Hepatocyte (in vitro differentiated cells): ENCODE results near the gene PPP2R2C. TPM values are rescaled to one million over a fixed set of nuclear protein-coding genes. Genes with fewer than 3 reads are reported as not detected.

ENCODE experiments used
- DNase-seq: peaks from one replicate; pipeline ENCODE4 v3.0.0-alpha.2; 2016; ENCODE audit warnings: low spot score
- H2AFZ ChIP-seq: fragments of 200-600 bp; sonication (generic); 2 replicates; pipeline ENCODE4 v1.6.0; 2016; ENCODE audit warnings: antibody characterized with exemption, mild to moderate bottlenecking
- H3K27ac ChIP-seq: fragments of 200-600 bp; sonication (generic); 2 replicates; pipeline ENCODE4 v1.5.1; 2016; ENCODE audit warnings: mild to moderate bottlenecking
- H3K27me3 ChIP-seq: fragments of 200-600 bp; sonication (generic); 2 replicates; pipeline ENCODE4 v1.6.1; 2016
- H3K36me3 ChIP-seq: fragments of 200-600 bp; sonication (generic); replicated peaks from 2 replicates; pipeline ENCODE4 v1.5.1; 2016; ENCODE audit warnings: low read depth; ENCODE audit not compliant: insufficient read depth
- H3K4me1 ChIP-seq: fragments of 200-600 bp; sonication (generic); 2 replicates; pipeline ENCODE4 v1.5.1; 2016; ENCODE audit warnings: mild to moderate bottlenecking, moderate library complexity; ENCODE audit not compliant: insufficient read depth
- H3K4me2 ChIP-seq: fragments of 200-600 bp; sonication (generic); 2 replicates; pipeline ENCODE4 v1.6.0; 2016
- H3K4me3 ChIP-seq: fragments of 200-600 bp; sonication (generic); 2 replicates; pipeline ENCODE4 v1.5.1; 2016; ENCODE audit warnings: mild to moderate bottlenecking
- H3K79me2 ChIP-seq: fragments of 200-600 bp; sonication (generic); 2 replicates; pipeline ENCODE4 v1.6.0; 2017; ENCODE audit warnings: mild to moderate bottlenecking
- H3K9me2 ChIP-seq: fragments of 200-600 bp; sonication (generic); replicated peaks from 2 replicates; pipeline ENCODE4 v1.6.0; 2017; ENCODE audit warnings: mild to moderate bottlenecking; ENCODE audit not compliant: insufficient read depth
- H3K9me3 ChIP-seq: fragments of 200-600 bp; sonication (generic); 2 replicates; pipeline ENCODE4 v1.5.1; 2016; ENCODE audit warnings: low read depth, mild to moderate bottlenecking
- H4K20me1 ChIP-seq: fragments of 200-600 bp; sonication (generic); 2 replicates; pipeline ENCODE4 v1.6.0; 2016; ENCODE audit warnings: mild to moderate bottlenecking; ENCODE audit not compliant: insufficient read depth, poor library complexity, severe bottlenecking
- CTCF ChIP-seq: fragments of 200-600 bp; sonication (generic); IDR thresholded peaks from 2 replicates; pipeline ENCODE4 v1.5.1; 2016; ENCODE audit warnings: antibody characterized with exemption, mild to moderate bottlenecking; ENCODE audit not compliant: poor library complexity
- EZH2 ChIP-seq: fragments of 200-600 bp; sonication (generic); IDR thresholded peaks from 2 replicates; pipeline ENCODE4 v1.6.1; 2016; ENCODE audit warnings: antibody characterized with exemption, mild to moderate bottlenecking, borderline replicate concordance
- EZH2phosphoT487 ChIP-seq: fragments of 200-600 bp; sonication (generic); IDR thresholded peaks from one replicate; pipeline ENCODE4 v1.6.1; 2018; ENCODE audit warnings: antibody characterized with exemption, mild to moderate bottlenecking, low read depth, moderate library complexity; ENCODE audit not compliant: unreplicated experiment, severe bottlenecking
- WGBS: methylation state at CpG from one replicate; pipeline ENCODE4 v1.1.6; 2016; ENCODE audit warnings: low lambda C conversion rate; ENCODE audit errors: missing lambda C conversion rate; 5-methylcytosine and 5-hydroxymethylcytosine counted together
- polyA plus RNA-seq: library from polyadenylated mRNA; unstranded; fragments of >200 nt; fragmentation: Nextera tagmentation; extraction: Ambion mirVana; gene quantifications from 2 replicates; pipeline ENCODE4 v1.2.1, GENCODE V29; 2016
- total RNA-seq: library from RNA; depleted of rRNA; stranded (reverse); fragments of >200 nt; gene quantifications from 2 replicates; pipeline ENCODE4 v1.2.3, GENCODE V29; 2014

The PPP2R2C gene
- total and polyA plus RNA-seq, 2 experiments from 2014 or later, result 0.35 to 0.67 TPM

GRCh38 chr4:6478546-6479220 lies 6.3 kb upstream of the PPP2R2C start:
- Histone ChIP-seq H3K4me2 (no peak overlapping the region), H3K9me3 (no peaks in the 10 kb centered on the region), H3K4me1 (no peaks in the 10 kb centered on the region), H3K36me3 (no peaks in the 10 kb centered on the region), H2AFZ (no peak overlapping the region), H3K27ac (no peak overlapping the region), H3K4me3 (no peak overlapping the region), H3K9me2 (no peaks in the 10 kb centered on the region), H3K27me3 (peaks cover 32% of the 10 kb centered on the region), H4K20me1 (no peaks in the 10 kb centered on the region), H3K79me2 (no peaks in the 10 kb centered on the region)
- WGBS, result 72% methylated on average over 17 of the region's 17 CpGs
- TF ChIP-seq EZH2 (no peak), CTCF (no peak), EZH2phosphoT487 (no peak)
- DNase-seq, result no peak

- H3K27me3 ChIP-seq, result peaks cover 44% of the 10 kb centered on the region
- H3K9me3 ChIP-seq, result no peaks in the 10 kb centered on the region
- no peaks in the 10 kb centered on the region for H3K79me2 ChIP-seq
- no peaks in the 10 kb centered on the region for H4K20me1 ChIP-seq
- TF ChIP-seq CTCF (no peak), EZH2phosphoT487 (no peak), EZH2 (no peak)
- 87% methylated on average over 4 of the region's 4 CpGs for WGBS
- no peaks in the 10 kb centered on the region for H3K9me2 ChIP-seq
- no peak for DNase-seq
- no peaks in the 10 kb centered on the region for H3K4me1 ChIP-seq
- no peak overlapping the region for H3K27ac ChIP-seq
- H3K4me3 ChIP-seq, result no peak overlapping the region
- H3K36me3 ChIP-seq, result no peaks in the 10 kb centered on the region
- H3K4me2 ChIP-seq, result no peak overlapping the region
- no peak overlapping the region for H2AFZ ChIP-seq
Measured at GRCh38 chr4:6476893-6477292, 4.5 kb upstream of the PPP2R2C start.

GRCh38 chr4:6475492-6476020 lies 3.1 kb upstream of the PPP2R2C start:
- H3K4me2 ChIP-seq, result no peak overlapping the region
- H3K27ac ChIP-seq, result no peak overlapping the region
- no peak overlapping the region for H2AFZ ChIP-seq
- H4K20me1 ChIP-seq, result no peaks in the 10 kb centered on the region
- no peaks in the 10 kb centered on the region for H3K9me3 ChIP-seq
- no peaks in the 10 kb centered on the region for H3K36me3 ChIP-seq
- H3K27me3 ChIP-seq, result peaks cover 46% of the 10 kb centered on the region
- no peaks in the 10 kb centered on the region for H3K9me2 ChIP-seq
- H3K4me1 ChIP-seq, result peaks cover 3% of the 10 kb centered on the region
- no peak overlapping the region for H3K4me3 ChIP-seq
- no peaks in the 10 kb centered on the region for H3K79me2 ChIP-seq
- 94% methylated on average over 11 of the region's 11 CpGs for WGBS
- TF ChIP-seq CTCF, result no peak
- no peak for TF ChIP-seq EZH2
- no peak for TF ChIP-seq EZH2phosphoT487
- DNase-seq, result no peak
